Neutrophil (primary cell): ENCODE results near the gene CNTNAP2.

Source experiments
- H3K27ac ChIP-seq: fragments of 200-600 bp; sonication (generic); 2 replicates; pipeline ENCODE4 v1.5.1; 2016; ENCODE audit warnings: mild to moderate bottlenecking, moderate library complexity
- H3K27me3 ChIP-seq: fragments of 200-600 bp; sonication (generic); 2 replicates; pipeline ENCODE4 v1.6.0; 2016; ENCODE audit warnings: mild to moderate bottlenecking
- H3K36me3 ChIP-seq: fragments of 200-600 bp; sonication (generic); 2 replicates; pipeline ENCODE4 v1.5.1; 2017
- H3K4me1 ChIP-seq, 2 experiments: fragments of 200-600 bp in 1 of 2; sonication (generic) in 1 of 2; 1 replicate in 1 of 2; 2 replicates in 1 of 2; pipeline versions ENCODE4 v1.5.1 to v1.6.1; 2013 to 2016; ENCODE audit warnings: low read depth in 1 of 2, low read length in 1 of 2, mild to moderate bottlenecking in 1 of 2, moderate library complexity in 1 of 2; ENCODE audit not compliant: control insufficient read depth in 1 of 2, insufficient read depth in 1 of 2
- H3K4me3 ChIP-seq, 2 experiments: fragments of 200-600 bp in 1 of 2; sonication (generic) in 1 of 2; 1 replicate in 1 of 2; 2 replicates in 1 of 2; pipeline ENCODE4 v1.5.1; 2013 to 2016; ENCODE audit warnings: low read depth in 1 of 2, low read length in 1 of 2, mild to moderate bottlenecking in 1 of 2, moderate library complexity in 1 of 2
- H3K9me3 ChIP-seq: fragments of 200-600 bp; sonication (generic); 2 replicates; pipeline ENCODE4 v1.5.1; 2016
- CTCF ChIP-seq: fragments of 200-600 bp; sonication (generic); IDR thresholded peaks from 2 replicates; pipeline ENCODE4 v1.5.1; 2016; ENCODE audit warnings: antibody characterized with exemption

The CNTNAP2 gene

DNA sequence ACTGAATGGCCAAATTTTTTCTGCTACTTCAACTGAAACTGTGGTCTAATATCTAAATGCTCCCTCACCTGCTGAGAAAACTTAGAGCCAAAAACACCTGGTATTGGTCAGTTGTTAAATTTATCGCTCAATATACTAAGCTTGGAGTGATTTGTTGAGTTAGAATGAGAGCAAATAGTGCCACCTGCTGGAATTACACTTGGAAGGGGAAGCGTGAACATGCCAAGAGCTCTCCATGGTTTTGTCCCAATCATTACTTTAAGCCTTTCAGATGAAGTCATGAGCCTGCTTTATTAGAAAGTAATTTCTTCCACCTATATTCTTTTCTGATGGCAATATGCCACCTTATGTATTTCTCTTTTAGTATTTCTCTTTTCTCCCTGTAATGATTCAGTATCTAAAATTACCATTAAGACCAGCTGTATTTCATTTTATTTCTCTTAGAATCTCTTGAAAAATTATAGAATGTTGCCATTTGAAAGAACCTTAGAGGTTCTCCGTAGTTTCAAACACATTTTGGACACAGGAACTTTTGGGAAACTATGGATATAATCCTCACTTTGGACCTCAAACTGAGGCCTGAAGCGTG, 2026.2 kb downstream of the CNTNAP2 start:
- Histone ChIP-seq H3K4me3 (no peak overlapping the region), H3K27ac (no peak overlapping the region), H3K36me3 (no peaks in the 10 kb centered on the region), H3K27me3 (no peaks in the 10 kb centered on the region), H3K4me1 (no peaks in the 10 kb centered on the region), H3K9me3 (no peaks in the 10 kb centered on the region)
- no peak for TF ChIP-seq CTCF

DNA sequence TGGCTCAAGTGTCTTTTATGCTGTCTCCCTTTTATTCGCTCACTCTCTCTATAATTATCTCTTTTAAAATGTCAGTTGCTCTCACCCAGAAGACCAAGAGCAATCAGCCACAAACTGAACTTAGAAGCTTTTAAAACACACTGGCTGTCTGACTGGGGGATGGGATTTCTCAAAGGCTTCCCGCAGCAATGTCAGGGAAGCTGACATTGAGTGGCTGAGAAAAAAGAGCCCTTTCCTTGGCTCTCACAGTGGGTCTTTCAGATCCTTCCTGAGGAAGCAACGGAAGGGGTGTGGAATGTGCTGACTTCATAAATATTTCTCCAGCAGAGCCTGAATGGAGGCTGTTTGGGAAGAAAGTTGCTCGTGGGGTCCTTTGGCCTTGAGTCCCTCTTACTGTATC, 2028.2 kb downstream of the CNTNAP2 start:
- Histone ChIP-seq H3K36me3 (no peaks in the 10 kb centered on the region), H3K4me1 (no peaks in the 10 kb centered on the region), H3K27me3 (no peaks in the 10 kb centered on the region), H3K9me3 (no peaks in the 10 kb centered on the region), H3K27ac (no peak overlapping the region), H3K4me3 (no peak overlapping the region)
- no peak for TF ChIP-seq CTCF

DNA sequence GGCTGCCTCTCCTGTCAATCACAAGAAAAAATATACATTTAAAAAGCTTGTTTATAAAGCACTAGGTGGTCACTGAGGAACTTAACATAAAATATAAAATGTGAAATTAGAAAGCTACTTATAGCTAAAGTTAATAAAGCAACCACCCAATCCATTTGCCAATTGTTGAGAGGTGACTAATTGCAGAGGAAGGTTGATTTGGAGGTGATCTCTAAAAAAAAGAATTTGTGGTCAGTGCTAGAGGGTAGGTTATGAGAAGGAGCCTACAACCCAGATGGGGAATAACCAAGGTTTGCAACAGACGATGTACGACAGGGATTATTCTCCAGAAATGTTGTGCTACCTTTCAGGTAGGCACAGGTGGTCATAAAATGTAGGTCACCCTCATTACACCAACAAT, 2029.7 kb downstream of the CNTNAP2 start:
- Histone ChIP-seq H3K27ac (no peak overlapping the region), H3K9me3 (no peaks in the 10 kb centered on the region), H3K36me3 (no peaks in the 10 kb centered on the region), H3K4me3 (no peak overlapping the region), H3K4me1 (no peaks in the 10 kb centered on the region), H3K27me3 (no peaks in the 10 kb centered on the region)
- no peak for TF ChIP-seq CTCF

GRCh38 chr7:148147438-148147837, 2030.8 kb downstream of the CNTNAP2 start:
- no peaks in the 10 kb centered on the region for H3K9me3 ChIP-seq
- H3K27me3 ChIP-seq, result no peaks in the 10 kb centered on the region
- no peak overlapping the region for H3K4me3 ChIP-seq
- no peak for TF ChIP-seq CTCF
- no peak overlapping the region for H3K27ac ChIP-seq
- H3K36me3 ChIP-seq, result no peaks in the 10 kb centered on the region
- no peaks in the 10 kb centered on the region for H3K4me1 ChIP-seq

DNA sequence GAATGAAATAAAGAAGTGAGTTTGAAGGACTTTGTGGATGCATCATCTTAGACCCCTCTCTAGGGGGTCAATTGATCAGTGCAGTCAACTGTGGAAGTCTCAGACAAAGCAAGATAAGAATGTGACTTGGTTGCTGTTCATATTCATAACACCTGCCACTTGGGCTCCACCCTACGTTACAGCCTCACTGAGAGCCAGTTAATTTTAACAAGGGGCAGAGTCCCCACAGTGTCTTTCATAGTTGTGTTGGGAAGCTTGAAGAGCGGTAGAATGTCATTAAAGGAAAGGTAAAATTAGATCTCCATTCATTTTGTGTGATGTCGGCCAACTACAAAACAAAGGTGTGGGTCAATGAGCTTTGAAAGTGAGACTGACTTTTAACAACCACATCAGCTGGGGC, 2031.9 kb downstream of the CNTNAP2 start:
- H3K36me3 ChIP-seq, result no peaks in the 10 kb centered on the region
- no peaks in the 10 kb centered on the region for H3K4me1 ChIP-seq
- TF ChIP-seq CTCF, result no peak
- H3K27ac ChIP-seq, result no peak overlapping the region
- H3K9me3 ChIP-seq, result no peaks in the 10 kb centered on the region
- H3K4me3 ChIP-seq, result no peak overlapping the region
- no peaks in the 10 kb centered on the region for H3K27me3 ChIP-seq

DNA sequence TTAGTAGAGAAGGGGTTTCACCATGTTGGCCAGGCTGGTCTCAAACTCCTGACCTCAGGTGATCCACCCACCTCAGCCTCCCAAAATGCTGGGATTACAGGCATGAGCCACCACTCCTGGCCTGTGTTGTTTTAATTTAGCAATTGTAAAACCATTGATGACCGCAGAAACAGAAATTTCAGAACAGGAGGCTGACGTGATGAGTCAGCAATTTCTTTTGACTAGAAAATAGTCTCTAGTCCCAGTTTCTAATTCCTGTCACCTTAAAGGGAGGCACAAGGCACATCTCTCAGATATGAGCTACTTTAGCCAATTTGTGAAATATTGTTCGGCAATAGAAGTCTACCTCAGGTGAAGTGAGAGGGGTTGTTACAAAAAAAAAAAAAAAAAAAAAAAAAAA, 2033.1 kb downstream of the CNTNAP2 start:
- H3K9me3 ChIP-seq, result no peaks in the 10 kb centered on the region
- no peak overlapping the region for H3K4me3 ChIP-seq
- TF ChIP-seq CTCF, result no peak
- no peaks in the 10 kb centered on the region for H3K4me1 ChIP-seq
- H3K27me3 ChIP-seq, result no peaks in the 10 kb centered on the region
- H3K36me3 ChIP-seq, result no peaks in the 10 kb centered on the region
- H3K27ac ChIP-seq, result no peak overlapping the region
